DMS153 treated with DMSO at 0.1 percent for 48 hours (cell line): ENCODE data around the gene VPS36.
"Not testable (repeated sequence)": the region's sequence is repeated elsewhere in the genome, so short reads cannot be mapped to it uniquely, and the experiment has no call there.

Source experiments
- DNase-seq: peaks from one replicate; lab custom pipeline; 2025; ENCODE audit not compliant: unreplicated experiment; lab: John Stamatoyannopoulos, UW

VPS36 gene

GRCh38 chr13:52450012-52450792, at the start of gene VPS36:
Gene VPS36 (minus strand): TSS chr13:52450634. CDS start chr13:52450594, 40 bp downstream.
- peak; percentile 94 for DNase-seq

GRCh38 chr13:52497979-52498378, 47.5 kb upstream of the VPS36 start:
- DNase-seq = not testable (repeated sequence)

GRCh38 chr13:52494241-52494640, 43.8 kb upstream of the VPS36 start:
- DNase-seq = not testable (repeated sequence)

DNA sequence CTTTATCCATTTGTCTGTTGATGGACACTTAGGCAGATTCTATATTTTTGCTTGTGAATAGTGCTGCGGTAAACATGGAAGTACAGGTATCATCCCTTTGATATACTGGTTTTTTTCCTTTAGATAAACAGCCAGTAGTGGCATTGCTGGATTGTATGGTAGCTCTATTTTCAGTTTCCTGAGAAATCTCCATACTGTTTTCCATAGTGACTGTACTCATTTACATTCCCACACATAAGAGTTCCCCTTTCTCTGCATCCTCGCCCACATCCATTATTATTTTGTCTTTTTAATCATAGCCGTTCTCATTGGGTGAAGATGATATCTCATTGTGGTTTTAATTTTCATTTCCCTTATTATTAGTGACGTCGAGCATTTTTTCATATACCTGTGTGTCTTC, 40.6 kb upstream of the VPS36 start:
- DNase-seq = not testable (repeated sequence)

DNA sequence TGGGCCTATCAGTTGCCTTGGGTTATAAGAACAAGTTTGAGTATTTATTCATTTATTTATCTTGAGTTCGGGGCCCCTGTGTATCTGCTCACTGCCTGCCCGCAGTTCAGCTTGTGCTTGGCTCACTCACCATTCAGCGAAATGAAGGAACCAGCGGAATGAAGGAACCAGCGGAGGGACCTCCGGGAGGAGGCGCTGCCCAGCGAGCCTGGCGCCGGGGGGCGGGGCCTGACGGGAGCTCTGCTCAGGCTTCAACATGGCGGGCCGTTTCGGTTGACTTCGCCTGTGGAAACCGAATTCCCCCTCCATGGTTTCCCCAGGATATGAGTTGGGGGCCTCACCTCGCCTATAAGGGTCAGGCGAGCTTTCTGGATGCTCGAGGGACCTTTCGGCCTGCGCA, 38.3 kb upstream of the VPS36 start:
- not testable (repeated sequence) for DNase-seq

DNA sequence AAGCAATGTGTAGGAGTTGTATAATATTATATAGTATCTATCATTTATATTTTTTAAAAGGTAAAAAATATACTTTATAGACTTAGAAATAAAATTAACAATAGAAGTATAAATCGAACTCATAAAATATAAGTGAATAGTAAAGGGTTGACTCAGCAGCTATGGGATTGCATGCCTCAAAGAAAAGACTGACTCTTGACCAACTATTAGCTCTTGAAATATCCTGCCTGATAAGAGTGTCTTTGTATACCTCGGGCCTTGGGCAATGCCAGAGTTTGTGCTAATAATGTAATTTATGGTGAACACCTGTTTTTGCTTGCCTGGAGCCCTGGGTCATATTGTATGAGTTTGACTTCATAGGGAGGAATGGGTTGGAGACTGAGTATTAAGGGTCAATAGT, 36.6 kb upstream of the VPS36 start:
- DNase-seq = not testable (repeated sequence)

- not testable (repeated sequence) for DNase-seq
Observed at GRCh38 chr13:52480677-52481428, 30.4 kb upstream of the VPS36 start.

GRCh38 chr13:52468487-52468886, 18.1 kb upstream of the VPS36 start:
- not testable (repeated sequence) for DNase-seq

GRCh38 chr13:52463526-52463925, 13.1 kb upstream of the VPS36 start:
- DNase-seq = no peak

DNA sequence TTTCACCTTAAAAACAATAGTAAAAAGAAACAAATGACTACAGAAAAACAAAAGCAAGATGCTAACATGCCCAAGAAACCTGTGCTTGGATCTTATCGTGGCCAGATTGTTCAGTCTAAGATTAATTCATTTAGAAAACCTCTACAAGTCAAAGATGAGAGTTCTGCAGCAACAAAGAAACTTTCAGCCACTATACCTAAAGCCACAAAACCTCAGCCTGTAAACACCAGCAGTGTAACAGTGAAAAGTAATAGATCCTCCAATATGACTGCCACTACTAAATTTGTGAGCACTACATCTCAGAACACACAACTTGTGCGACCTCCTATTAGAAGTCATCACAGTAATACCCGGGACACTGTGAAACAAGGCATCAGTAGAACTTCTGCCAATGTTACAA, 10.8 kb upstream of the VPS36 start:
- DNase-seq = no peak

DNA sequence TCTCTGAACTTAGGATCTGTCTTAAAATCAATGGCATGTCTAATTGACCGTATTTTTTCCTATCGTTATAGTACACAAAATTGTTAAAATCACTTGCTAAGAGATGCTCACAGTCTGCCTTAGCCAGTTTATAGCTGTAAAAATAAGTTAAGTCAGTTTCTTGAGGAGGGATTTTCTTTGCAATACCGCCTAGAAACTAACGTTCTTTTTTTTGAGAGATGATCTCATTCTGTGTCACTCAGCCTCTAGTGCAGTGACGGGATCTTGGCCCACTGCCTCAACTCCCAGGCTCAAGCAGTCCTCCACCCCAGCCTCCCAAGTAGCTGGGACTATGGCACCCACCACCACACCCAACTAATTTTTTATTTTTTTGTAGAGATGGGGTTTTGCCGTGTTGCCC, 9.2 kb upstream of the VPS36 start:
- no peak for DNase-seq

DNA sequence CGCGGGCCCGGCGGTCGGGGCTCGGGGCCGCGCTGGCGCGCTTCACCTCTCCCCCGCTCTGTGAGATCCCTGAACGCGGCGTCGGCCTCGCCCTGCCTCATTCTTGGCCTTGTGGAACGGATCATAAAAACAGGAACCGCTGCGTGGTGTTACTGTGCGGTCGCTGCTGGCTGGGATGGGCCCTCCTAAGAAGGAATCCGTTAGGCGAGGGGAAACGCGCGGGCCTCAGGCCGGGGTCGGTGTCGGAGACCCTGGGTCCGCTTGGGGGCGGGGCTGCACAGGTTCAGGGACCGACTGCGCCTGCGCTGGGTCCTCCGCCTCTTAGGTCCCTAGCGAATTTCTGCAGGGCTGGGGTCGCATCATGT, 5.2 kb upstream of the VPS36 start:
- peak; percentile 38 for DNase-seq

DNA sequence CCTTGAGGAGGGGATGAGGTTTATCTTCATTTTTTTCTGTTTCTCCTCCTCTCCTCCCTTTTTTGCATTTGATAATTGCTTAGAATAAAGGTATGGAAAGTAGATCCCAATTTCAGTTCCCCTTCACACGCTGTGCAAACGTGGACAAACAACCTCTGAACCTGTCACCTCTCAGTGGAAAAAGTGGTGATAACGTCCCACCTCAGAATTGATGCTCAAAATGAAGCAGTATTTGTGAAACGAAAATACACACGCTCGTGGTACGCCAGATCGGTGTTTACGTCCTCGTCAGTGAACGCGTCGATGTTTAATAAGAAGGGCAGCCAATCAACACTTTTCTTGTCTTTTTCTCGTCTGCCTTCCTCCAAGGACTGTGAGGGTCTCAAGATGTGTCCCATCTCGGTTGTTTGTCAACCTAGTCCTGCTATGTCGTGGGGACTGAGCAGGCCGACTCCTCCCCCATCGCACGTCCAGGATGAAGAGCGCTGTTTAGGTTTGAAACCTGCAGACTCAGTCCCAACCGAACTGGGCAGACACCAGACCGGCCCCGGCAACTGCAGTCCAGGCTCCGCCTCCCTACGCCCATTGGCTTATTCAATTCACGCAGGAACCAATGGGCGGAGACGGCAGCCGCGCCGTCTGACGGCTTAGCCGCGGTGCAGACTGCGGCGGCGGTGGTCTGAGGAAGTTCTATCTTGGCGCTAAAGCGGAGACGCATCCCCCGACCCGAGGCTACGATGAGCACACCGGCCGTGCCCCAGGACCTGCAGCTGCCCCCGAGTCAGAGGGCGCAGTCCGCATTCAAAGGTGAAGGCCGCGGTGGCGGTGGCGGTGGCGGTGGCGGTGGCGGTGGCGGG, 4.6 kb upstream of the VPS36 start, which contains the start of gene CKAP2:
TSS of gene CKAP2 (plus strand) at position 659 of the 857 bp plus-strand sequence. CDS start at position 738, 79 bp downstream.
- peak; percentile 85 for DNase-seq

DNA sequence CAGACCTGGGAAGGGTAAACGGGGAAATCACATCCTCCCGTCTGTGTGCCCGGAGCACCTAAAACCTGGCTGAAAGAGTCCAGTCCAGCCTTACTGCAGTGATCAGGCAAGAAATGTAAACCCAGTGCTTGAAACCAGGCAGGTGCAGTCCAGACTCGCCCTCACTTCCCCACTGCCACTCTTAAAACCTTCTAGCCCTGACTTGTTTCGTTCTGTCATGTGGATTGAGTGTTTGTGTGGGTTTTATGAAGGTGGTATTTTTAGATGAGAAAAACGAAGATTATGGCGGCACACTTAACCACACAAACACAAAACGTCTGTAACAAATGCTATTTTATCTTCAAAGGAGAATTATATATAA, 4.0 kb upstream of the VPS36 start:
- DNase-seq = peak; percentile 61

- DNase-seq = no peak
Observed at GRCh38 chr13:52452470-52452869, 2.0 kb upstream of the VPS36 start.

- no peak for DNase-seq
Observed at GRCh38 chr13:52451135-52451804, 836 bp upstream of the VPS36 start.

GRCh38 chr13:52450793-52451116, 321 bp upstream of the VPS36 start:
- no peak for DNase-seq

- DNase-seq = no peak
Observed at GRCh38 chr13:52449331-52450011, 963 bp downstream of the VPS36 start.

DNA sequence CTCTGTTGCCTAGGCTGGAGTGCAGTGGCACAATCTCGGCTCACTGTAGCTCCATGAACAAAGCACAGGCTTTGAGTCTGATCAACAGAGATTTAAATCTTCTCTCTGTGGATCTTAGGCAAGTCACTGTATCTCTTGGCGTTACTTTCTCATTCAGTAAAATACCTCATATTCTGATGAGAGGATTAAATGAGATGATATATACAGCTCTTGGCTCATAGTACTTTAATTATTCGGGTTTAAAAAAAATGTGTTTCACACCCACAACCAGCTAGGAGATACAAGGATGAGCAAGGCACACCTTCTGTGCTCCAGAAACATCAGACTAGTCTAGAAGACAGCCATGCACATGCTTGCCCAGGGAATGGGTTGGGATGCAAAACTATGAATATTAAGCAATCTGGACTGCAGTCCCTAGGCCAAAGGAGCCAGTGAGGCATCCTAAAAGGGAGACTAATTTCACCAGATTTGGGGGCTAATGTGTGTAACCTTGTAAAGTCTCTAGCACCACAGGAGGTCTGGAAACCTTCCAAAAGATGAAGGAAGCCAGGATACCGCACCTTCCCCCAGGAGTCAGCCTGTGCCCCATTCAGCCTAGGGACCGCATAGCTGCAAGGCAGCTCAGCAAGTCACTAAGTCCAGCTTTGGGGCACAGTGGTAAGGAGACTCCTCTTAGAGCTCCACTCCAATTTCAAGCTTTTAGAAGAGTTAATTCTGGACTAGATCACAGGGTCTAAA, 2.5 kb downstream of the VPS36 start:
- DNase-seq = no peak

DNA sequence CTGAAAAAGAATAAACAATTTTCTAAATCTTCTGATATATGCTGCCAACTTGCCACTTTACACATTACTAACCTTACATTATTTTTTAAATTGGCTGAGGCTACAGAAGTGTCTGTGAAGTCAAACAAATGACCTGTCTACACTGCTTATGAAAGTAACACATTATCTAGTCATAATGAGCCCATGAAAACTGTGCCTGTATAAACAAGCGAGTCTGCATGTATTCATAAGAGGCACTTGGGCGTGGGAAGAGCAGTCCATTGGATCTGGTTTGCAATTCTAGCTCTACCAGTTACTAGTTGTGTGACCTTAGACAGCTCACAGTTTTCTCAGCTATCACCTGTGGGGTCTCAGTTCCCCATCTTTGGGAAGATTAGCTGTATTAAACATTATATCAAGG, 3.1 kb downstream of the VPS36 start:
- DNase-seq = no peak
